Left renal pelvis (tissue), 4 donors: ENCODE measurements around the gene LGALS3BP. TPM values are rescaled to one million over a fixed set of nuclear protein-coding genes. Genes with fewer than 3 reads are reported as not detected.

Experiments used
- DNase-seq, 4 donors: peaks; one replicate each; pipeline ENCODE4 v3.0.0-alpha.2; 2013; ENCODE audit warnings: low read depth in 4 of 4, low spot score in 3 of 4
- polyA plus RNA-seq, 4 donors: library from polyadenylated mRNA; unstranded; fragments of 120-200 nt; gene quantifications; one replicate each; pipeline ENCODE4 v1.2.1, GENCODE V29; 2013; ENCODE audit not compliant: insufficient read length in 4 of 4

Gene LGALS3BP
- polyA plus RNA-seq, 4 donors: 102 to 228 (median 160) TPM

DNA sequence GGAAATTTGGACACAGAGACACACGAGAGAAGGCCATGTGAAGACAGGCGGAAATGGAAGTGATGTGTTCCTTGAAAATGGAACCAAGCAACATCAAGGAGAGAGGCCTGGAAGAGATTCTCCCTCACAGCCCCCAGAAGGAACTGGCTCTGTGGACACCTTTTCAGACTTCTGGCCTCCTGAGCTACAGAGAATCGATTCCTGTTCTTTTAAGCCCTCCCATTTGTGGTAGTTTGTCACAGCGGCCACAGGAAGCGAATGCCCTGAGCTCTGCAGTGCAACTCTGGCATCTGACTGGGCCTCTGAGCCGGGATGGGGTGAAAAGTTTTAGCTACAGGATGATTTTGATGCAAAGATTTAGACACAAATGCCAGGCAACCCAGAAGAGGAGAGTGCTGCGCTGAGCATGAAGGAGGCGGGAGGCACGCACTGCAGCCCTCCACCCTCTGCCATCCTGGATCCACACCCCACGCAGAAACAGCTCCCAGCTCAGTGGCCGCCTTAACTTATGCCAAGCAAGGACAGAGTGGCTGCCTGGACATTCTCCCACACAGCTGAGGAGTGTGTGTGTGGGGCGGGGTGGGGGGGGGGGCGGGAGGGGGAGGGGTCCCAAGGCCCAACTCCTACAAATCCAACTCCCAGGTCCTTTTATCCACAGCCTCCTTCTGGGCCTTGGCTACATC is 56.8 kb downstream of the LGALS3BP start:
- no peak for DNase-seq

DNA sequence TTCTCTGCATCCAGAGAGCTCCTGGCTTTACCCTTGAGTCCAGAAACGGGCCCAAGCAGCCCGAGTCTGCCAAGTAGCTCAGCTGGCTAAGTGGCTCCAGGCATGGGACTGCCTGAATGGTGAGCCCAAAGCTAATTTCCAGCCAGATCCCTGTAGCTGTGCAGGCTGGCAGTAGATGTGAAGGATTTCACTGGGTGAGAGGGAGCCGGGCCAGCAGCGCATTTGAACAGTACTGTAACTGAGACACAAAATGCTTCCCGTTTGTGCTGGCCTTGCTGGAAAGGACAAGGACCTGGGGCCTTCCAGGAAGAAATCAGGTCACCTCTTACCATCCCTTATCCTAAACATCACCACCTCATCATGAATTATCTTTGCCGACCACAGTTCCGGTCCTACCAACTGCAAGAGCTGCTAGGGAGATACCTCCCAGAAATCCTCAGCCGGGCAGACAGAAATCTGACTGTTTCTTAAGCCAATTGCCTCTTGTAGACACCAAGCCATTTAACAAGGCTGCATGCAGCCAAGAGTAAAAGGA is 58.2 kb downstream of the LGALS3BP start:
- no peak for DNase-seq

Other genes starting within 250 kb of the LGALS3BP start
- 10 to 100 TPM; 20.4 to 25.6 (median 24.9) TPM for gene CYTH1, start 197.7 kb downstream of the LGALS3BP start, polyA plus RNA-seq
- gene USP36, start 139.1 kb downstream of the LGALS3BP start, polyA plus RNA-seq: 10 to 100 TPM; 33.6 to 51.6 (median 45.5) TPM
- under 1 TPM; 0.09 to 0.34 (median 0.13) TPM for gene CEP295NL, start 76.7 kb downstream of the LGALS3BP start, polyA plus RNA-seq
- 100 to 1,000 TPM; 141 to 719 (median 191) TPM for gene TIMP2, start 54.5 kb downstream of the LGALS3BP start, polyA plus RNA-seq
- gene CANT1, start 29.8 kb upstream of the LGALS3BP start, polyA plus RNA-seq: 10 to 100 TPM; 40.0 to 55.6 (median 45.9) TPM
- gene C1QTNF1, start 44.2 kb upstream of the LGALS3BP start, polyA plus RNA-seq: 1 to 10 TPM; 2.7 to 9.4 (median 3.1) TPM
- gene ENGASE, start 94.9 kb upstream of the LGALS3BP start, polyA plus RNA-seq: 10 to 100 TPM in 3 of 4 donors, 1 to 10 TPM in 1; 7.4 to 38.7 (median 21.5) TPM